A673 (cell line): ENCODE results near the gene PIGW. TPM values are rescaled to one million over a fixed set of nuclear protein-coding genes. Genes with fewer than 3 reads are reported as not detected.

Experiments
- BruUV-seq: library from RNA; stranded (reverse); fragments of 400-500 nt; replicated peaks from 2 replicates; lab custom pipeline; 2021; lab: Mats Ljungman, UMichigan
- CTCF ChIA-PET: fragments of 300-600 bp; sonication (Branson Sonifier 250); formaldehyde crosslinking; loops from one replicate; lab custom pipeline; 2022; ENCODE audit warnings: antibody characterized with exemption; lab: Charles Lee
- POLR2A ChIA-PET: fragments of 300-600 bp; sonication (Branson Sonifier 250); formaldehyde crosslinking; loops from one replicate; lab custom pipeline; 2022; ENCODE audit warnings: antibody characterized with exemption; ENCODE audit not compliant: low non-redundant PET; lab: Charles Lee
- DNase-seq: peaks from one replicate; pipeline ENCODE4 v3.0.0-alpha.2; 2015; ENCODE audit warnings: low spot score
- H3K27ac ChIP-seq: fragments of 200-600 bp; sonication (generic); 2 replicates; pipeline ENCODE4 v1.5.1; 2016; ENCODE audit warnings: mixed run types, low read depth, mild to moderate bottlenecking, mixed read lengths, antibody characterized with exemption, low read length; ENCODE audit not compliant: poor library complexity, severe bottlenecking
- H3K27me3 ChIP-seq: fragments of 200-600 bp; sonication (generic); replicated peaks from 2 replicates; pipeline ENCODE4 v1.6.1; 2017; ENCODE audit warnings: mixed run types, low read depth, mild to moderate bottlenecking, mixed read lengths, antibody characterized with exemption, low read length; ENCODE audit not compliant: insufficient read depth, poor library complexity
- H3K36me3 ChIP-seq: fragments of 200-600 bp; sonication (generic); 2 replicates; pipeline ENCODE4 v1.6.1; 2016; ENCODE audit warnings: mixed run types, mild to moderate bottlenecking, mixed read lengths, antibody characterized with exemption, low read length; ENCODE audit not compliant: insufficient read depth, poor library complexity, severe bottlenecking
- H3K4me1 ChIP-seq: fragments of 200-600 bp; sonication (generic); 2 replicates; pipeline ENCODE4 v1.6.1; 2017; ENCODE audit warnings: mixed run types, mild to moderate bottlenecking, mixed read lengths, antibody characterized with exemption, low read length; ENCODE audit not compliant: insufficient read depth, poor library complexity, severe bottlenecking
- H3K4me3 ChIP-seq: fragments of 200-600 bp; sonication (generic); 2 replicates; pipeline ENCODE4 v1.5.1; 2016; ENCODE audit warnings: low read depth, mixed run types, mild to moderate bottlenecking, mixed read lengths, low read length; ENCODE audit not compliant: poor library complexity, severe bottlenecking
- H3K9me3 ChIP-seq: fragments of 200-600 bp; sonication (generic); 2 replicates; pipeline ENCODE4 v1.6.1; 2016; ENCODE audit warnings: mixed run types, low read depth, mild to moderate bottlenecking, mixed read lengths, antibody characterized with exemption, low read length; ENCODE audit not compliant: poor library complexity, severe bottlenecking
- EZH2 ChIP-seq: fragments of 200-600 bp; sonication (generic); IDR thresholded peaks from 2 replicates; pipeline ENCODE4 v1.6.1; 2017; ENCODE audit warnings: borderline replicate concordance, low read depth, mild to moderate bottlenecking, mixed read lengths, antibody characterized with exemption, low read length; ENCODE audit not compliant: poor library complexity, severe bottlenecking
- intact Hi-C: fragments of 100-400 bp; cut with micrococcal nuclease; formaldehyde crosslinking; loops from one replicate; pipeline ENCODE4 v1.10.0; 2022; ENCODE audit not compliant: unreplicated experiment
- total RNA-seq: library from RNA; stranded (reverse); gene quantifications from 2 replicates; pipeline ENCODE4 v1.2.3, GENCODE V29; 2021
- TF ChIP-seq, protein P1 (sequence below): fragments of 300-800, 200-600 bp; sonication (generic); conservative IDR thresholded peaks from 2 replicates; pipeline ENCODE4 v1.5.1; 2017; ENCODE audit warnings: low read depth, mild to moderate bottlenecking, antibody characterized with exemption, low read length, moderate library complexity, mixed read lengths

The PIGW gene
- total RNA-seq, 1 experiment from 2014 or later: 10.3 TPM

DNA sequence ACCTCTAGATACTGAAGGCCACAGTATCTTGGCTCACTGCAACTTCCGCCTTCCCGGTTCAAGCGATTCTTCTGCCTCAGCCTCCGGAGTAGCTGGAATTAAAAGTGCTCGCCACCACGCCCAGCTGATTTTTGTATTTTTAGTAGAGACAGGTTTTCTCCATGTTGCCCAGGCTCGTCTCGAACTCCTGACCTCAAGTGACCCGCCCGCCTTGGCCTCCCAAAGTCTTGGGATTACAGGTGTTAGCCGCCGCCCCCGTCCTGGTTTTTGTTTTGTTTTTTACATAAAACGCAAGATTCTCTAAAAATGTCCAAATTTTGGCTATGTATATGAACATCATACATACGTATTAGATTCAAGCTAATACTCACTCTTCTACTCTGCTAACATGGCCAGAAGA is 8.0 kb downstream of the PIGW start:
- Histone ChIP-seq H3K36me3 (no peaks in the 10 kb centered on the region), H3K9me3 (no peaks in the 10 kb centered on the region), H3K4me3 (no peak overlapping the region), H3K27ac (no peak overlapping the region), H3K4me1 (peaks cover 5% of the 10 kb centered on the region), H3K27me3 (no peaks in the 10 kb centered on the region)
- intact Hi-C loops: no loop called here
- ChIA-PET CTCF (no interaction called here), POLR2A (no interaction called here)
- TF ChIP-seq, protein P1, sequence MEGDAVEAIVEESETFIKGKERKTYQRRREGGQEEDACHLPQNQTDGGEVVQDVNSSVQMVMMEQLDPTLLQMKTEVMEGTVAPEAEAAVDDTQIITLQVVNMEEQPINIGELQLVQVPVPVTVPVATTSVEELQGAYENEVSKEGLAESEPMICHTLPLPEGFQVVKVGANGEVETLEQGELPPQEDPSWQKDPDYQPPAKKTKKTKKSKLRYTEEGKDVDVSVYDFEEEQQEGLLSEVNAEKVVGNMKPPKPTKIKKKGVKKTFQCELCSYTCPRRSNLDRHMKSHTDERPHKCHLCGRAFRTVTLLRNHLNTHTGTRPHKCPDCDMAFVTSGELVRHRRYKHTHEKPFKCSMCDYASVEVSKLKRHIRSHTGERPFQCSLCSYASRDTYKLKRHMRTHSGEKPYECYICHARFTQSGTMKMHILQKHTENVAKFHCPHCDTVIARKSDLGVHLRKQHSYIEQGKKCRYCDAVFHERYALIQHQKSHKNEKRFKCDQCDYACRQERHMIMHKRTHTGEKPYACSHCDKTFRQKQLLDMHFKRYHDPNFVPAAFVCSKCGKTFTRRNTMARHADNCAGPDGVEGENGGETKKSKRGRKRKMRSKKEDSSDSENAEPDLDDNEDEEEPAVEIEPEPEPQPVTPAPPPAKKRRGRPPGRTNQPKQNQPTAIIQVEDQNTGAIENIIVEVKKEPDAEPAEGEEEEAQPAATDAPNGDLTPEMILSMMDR: no peak
- no peak for TF ChIP-seq EZH2
- BruUV-seq: no TSS peak
- no peak for DNase-seq

DNA sequence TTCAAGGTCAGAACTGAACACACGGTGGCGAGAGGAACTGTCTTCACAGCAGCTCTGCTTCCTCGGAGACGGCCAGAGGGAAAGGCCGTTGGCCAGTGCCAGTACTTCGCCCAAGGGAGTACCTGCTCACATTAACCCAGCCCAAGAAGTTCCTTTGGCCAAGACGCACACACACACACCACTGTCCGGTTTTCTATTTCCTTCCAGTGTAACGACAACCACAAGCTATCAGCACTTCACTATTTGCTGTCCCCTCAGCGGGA is 9.2 kb downstream of the PIGW start:
- Histone ChIP-seq H3K4me3 (peak overlapping the region; percentile 79), H3K36me3 (no peaks in the 10 kb centered on the region), H3K9me3 (no peaks in the 10 kb centered on the region), H3K4me1 (peaks cover 6% of the 10 kb centered on the region), H3K27me3 (no peaks in the 10 kb centered on the region), H3K27ac (peak overlapping the region; percentile 98)
- ChIA-PET CTCF (interaction anchor here (0.6 kb wide), 1 partner anchor 59 kb away, joined by 8 read pairs; no protein-coding TSS in a partner anchor), POLR2A (no interaction called here)
- intact Hi-C loops: no loop called here
- TF ChIP-seq, protein P1: no peak
- no peak for TF ChIP-seq EZH2
- DNase-seq: peak; percentile 1
- BruUV-seq: no TSS peak

DNA sequence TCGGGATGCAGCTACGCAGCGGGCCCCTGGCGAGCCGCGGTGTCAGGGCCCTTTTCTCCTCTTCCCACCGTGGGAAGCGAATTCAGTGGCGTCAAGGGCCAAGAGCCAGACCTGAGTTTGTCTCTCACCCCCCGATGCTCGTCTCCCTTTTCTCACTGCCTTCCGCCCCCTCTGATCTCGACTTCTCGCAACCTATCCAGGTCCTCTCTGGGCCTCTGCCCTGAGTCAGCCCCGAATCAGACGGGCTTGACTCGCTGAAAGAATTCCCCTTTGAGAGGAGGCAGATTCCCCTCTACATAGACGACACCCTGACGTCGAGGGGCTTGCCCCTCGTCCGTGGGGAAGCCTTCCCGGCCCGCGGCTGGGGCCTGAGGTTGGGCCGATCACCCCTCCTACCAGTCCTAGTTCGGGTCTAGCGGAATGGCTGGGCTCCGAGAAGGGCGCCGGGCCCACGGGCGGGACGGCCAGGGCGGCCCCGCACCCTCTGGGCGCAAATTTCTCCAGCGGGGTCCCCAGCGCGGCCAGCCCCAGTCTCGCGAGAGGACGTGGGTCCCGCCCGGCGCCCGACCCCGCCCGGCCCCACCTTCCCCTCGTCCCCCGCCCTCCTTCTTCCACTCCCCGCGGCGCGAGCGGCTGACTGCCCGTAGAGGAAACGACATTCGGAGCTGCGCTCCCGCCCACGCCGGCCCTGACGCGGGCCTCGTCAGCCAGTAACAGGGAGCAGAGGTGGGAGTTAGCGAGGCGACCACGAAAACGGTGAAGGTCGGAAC is 9.7 kb downstream of the PIGW start, which contains the start of gene GGNBP2:
TSS of gene GGNBP2 (plus strand) at position 613 of the 770 bp plus-strand sequence. CDS start 806 bp downstream, outside the sequence.
- H3K9me3 ChIP-seq: no peaks in the 10 kb centered on the region
- H3K4me3 ChIP-seq: peak within 1 kb of the TSS; percentile 79
- TF ChIP-seq, protein P1: no peak
- TF ChIP-seq EZH2: no peak
- peaks cover 6% of the 10 kb centered on the region for H3K4me1 ChIP-seq
- ChIA-PET POLR2A (no interaction called here), CTCF (interaction anchor here (0.6 kb wide), 1 partner anchor 59 kb away, joined by 8 read pairs; no protein-coding TSS in a partner anchor)
- no peaks in the 10 kb centered on the region for H3K36me3 ChIP-seq
- intact Hi-C loops: no loop called here
- DNase-seq: peak; percentile 92
- H3K27ac ChIP-seq: peak within 1 kb of the TSS; percentile 98
- BruUV-seq: no TSS peak
- no peaks in the 10 kb centered on the region for H3K27me3 ChIP-seq
